Stimulated activated CD4-positive, alpha-beta T cell treated with anti-CD3 and anti-CD28 coated beads, Interleukin-4, amount 100 ng/mL, for 48 hours (primary cell): ENCODE data around the gene TBC1D28.
"Not testable (repeated sequence)": the region's sequence is repeated elsewhere in the genome, so short reads cannot be mapped to it uniquely, and the experiment has no call there.

Source experiments
- DNase-seq, 2 donors: peaks; one replicate each; pipeline ENCODE4 v3.0.0-alpha.2; 2020; ENCODE audit warnings: low read depth in 2 of 2

The TBC1D28 gene

DNA sequence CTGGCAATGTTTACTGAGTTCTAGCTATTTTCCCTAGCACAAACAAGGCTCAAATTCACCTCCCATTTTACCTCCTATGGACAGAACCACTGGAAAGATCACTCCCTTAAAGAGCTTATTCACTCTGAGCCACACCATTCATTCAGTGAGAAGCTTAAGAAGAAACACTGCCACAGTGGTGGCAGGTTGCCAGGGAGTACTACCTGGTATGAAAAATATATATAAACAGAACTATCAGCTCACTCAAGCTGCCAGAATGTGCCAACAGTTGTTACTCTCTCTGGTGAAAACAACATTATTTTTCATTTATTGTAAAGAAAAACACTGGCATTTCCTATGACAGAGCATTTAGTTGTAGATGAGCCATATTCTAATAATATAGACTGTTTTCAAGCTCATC is 31.2 kb downstream of the TBC1D28 start:
- not testable (repeated sequence) for DNase-seq

DNA sequence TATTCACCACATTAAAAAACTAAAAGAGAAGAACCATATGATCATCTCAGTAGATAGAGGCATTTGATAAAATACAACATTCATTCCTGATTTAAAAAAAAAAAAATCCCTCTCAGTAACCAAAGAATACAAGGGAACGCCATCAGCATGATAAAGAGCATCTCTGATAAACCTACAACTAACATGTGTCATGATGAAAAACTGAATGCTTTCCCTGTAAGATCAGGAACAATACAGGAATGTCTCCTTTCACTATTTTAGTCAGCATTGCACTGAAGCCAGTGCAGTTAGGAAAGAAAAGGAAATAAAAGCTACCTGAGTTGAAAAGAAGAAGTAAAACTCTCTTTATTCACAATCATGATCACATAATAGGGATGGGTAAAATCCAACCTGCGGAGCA is 51.1 kb downstream of the TBC1D28 start:
- not testable (repeated sequence) for DNase-seq
